CD4-positive, CD25-positive, alpha-beta regulatory T cell (primary cell): ENCODE data around the gene HNRNPA3. TPM values are rescaled to one million over a fixed set of nuclear protein-coding genes. Genes with fewer than 3 reads are reported as not detected.
"Not testable (repeated sequence)": the region's sequence is repeated elsewhere in the genome, so short reads cannot be mapped to it uniquely, and the experiment has no call there.

ENCODE experiments used
- ATAC-seq, 2 donors: fragments of 150-1000 bp; cut with Tn5 transposase; one replicate each; pipeline ENCODE4 v1.10.0; 2021; ENCODE audit warnings: low read depth in 2 of 2, moderate number of reproducible peaks in 2 of 2, moderate library complexity in 1 of 2
- DNase-seq, 3 donors: peaks; one replicate each; pipeline versions ENCODE4 v3.0.0 to v3.0.0-alpha.2; 2012 to 2022; ENCODE audit warnings: mixed read lengths in 1 of 3
- H3K27ac ChIP-seq: one replicate; pipeline ENCODE4 v1.7.0; 2013; ENCODE audit warnings: mild to moderate bottlenecking, low read length; ENCODE audit not compliant: insufficient read depth, poor library complexity, severe bottlenecking
- H3K27me3 ChIP-seq: one replicate; pipeline ENCODE4 v1.7.0; 2013; ENCODE audit warnings: low read length; ENCODE audit not compliant: control insufficient read depth, insufficient read depth
- H3K36me3 ChIP-seq: one replicate; pipeline ENCODE4 v1.7.0; 2013; ENCODE audit warnings: mild to moderate bottlenecking, low read length, moderate library complexity; ENCODE audit not compliant: control insufficient read depth, insufficient read depth
- H3K4me1 ChIP-seq: 2 replicates; pipeline ENCODE4 v1.7.0; 2013; ENCODE audit warnings: mild to moderate bottlenecking, low read length; ENCODE audit not compliant: insufficient read depth, control insufficient read depth, poor library complexity, severe bottlenecking
- H3K4me3 ChIP-seq: one replicate; pipeline ENCODE4 v1.7.0; 2013; ENCODE audit warnings: low read depth, mild to moderate bottlenecking, low read length, moderate library complexity
- H3K9me3 ChIP-seq, 2 experiments: 1 replicate in 1 of 2; 2 replicates in 1 of 2; pipeline ENCODE4 v1.7.0; 2013; ENCODE audit warnings: low read length in 2 of 2, mild to moderate bottlenecking in 1 of 2, moderate library complexity in 1 of 2; ENCODE audit not compliant: control insufficient read depth in 2 of 2
- H3K27ac Mint-ChIP-seq, 3 donors: one replicate each; pipeline ENCODE4 v1.8.0; 2020 to 2022; ENCODE audit warnings: mild to moderate bottlenecking in 3 of 3, mixed read lengths in 3 of 3, moderate library complexity in 2 of 3
- H3K27me3 Mint-ChIP-seq: one replicate; pipeline ENCODE4 v1.8.0; 2022; ENCODE audit warnings: mild to moderate bottlenecking, mixed read lengths
- H3K36me3 Mint-ChIP-seq: one replicate; pipeline ENCODE4 v1.8.0; 2020; ENCODE audit warnings: mixed read lengths
- H3K4me1 Mint-ChIP-seq, 4 donors: one replicate each; pipeline ENCODE4 v1.8.0; 2020 to 2022; ENCODE audit warnings: mixed read lengths in 4 of 4, mild to moderate bottlenecking in 1 of 4
- H3K4me3 Mint-ChIP-seq, 4 donors: one replicate each; pipeline ENCODE4 v1.8.0; 2020 to 2022; ENCODE audit warnings: mild to moderate bottlenecking in 4 of 4, mixed read lengths in 4 of 4, moderate library complexity in 3 of 4
- H3K9me3 Mint-ChIP-seq, 7 donors: one replicate each; pipeline ENCODE4 v1.8.0; 2020 to 2022; ENCODE audit warnings: mixed read lengths in 7 of 7, mild to moderate bottlenecking in 3 of 7, moderate library complexity in 2 of 7
- polyA plus RNA-seq, 4 donors: library from polyadenylated mRNA; unstranded; fragments of 300-500 nt; fragmentation: Illumina TruSeq; gene quantifications; one replicate each; pipeline ENCODE4 v1.2.3, GENCODE V29; 2021
- total RNA-seq: library from RNA; stranded (reverse); gene quantifications from one replicate; pipeline ENCODE4 v1.2.3, GENCODE V29; 2022

Gene HNRNPA3
- total and polyA plus RNA-seq, 5 donors from 2014 or later, result 38.8 to 231 (median 58.1) TPM

GRCh38 chr2:177192788-177193187 lies 19.8 kb upstream of the HNRNPA3 start:
- H3K27me3 Mint-ChIP-seq, result no peaks in the 10 kb centered on the region
- Histone ChIP-seq H3K36me3 (no peaks in the 10 kb centered on the region), H3K27ac (peak overlapping the region; percentile 29), H3K9me3 (no peaks in the 10 kb centered on the region), H3K27me3 (no peaks in the 10 kb centered on the region), H3K4me1 (peaks cover 5% of the 10 kb centered on the region), H3K4me3 (peak overlapping the region; percentile 43)
- H3K4me1 Mint-ChIP-seq, result peaks cover 0 to 5% (median 3%) of the 10 kb centered on the region in 4 donors
- peak overlapping the region in 2 of 3 donors; percentile 23 to 43 for H3K27ac Mint-ChIP-seq
- no peaks in the 10 kb centered on the region for H3K36me3 Mint-ChIP-seq
- no peak for DNase-seq
- no peak for ATAC-seq
- H3K4me3 Mint-ChIP-seq, result no peak overlapping the region
- no peaks in the 10 kb centered on the region for H3K9me3 Mint-ChIP-seq

GRCh38 chr2:177193240-177193639 lies 19.4 kb upstream of the HNRNPA3 start:
- Histone ChIP-seq H3K4me3 (peak overlapping the region; percentile 43), H3K4me1 (peaks cover 5% of the 10 kb centered on the region), H3K36me3 (no peaks in the 10 kb centered on the region), H3K9me3 (no peaks in the 10 kb centered on the region), H3K27me3 (no peaks in the 10 kb centered on the region), H3K27ac (peak overlapping the region; percentile 29)
- peak overlapping the region in 1 of 4 donors; percentile 44 for H3K4me3 Mint-ChIP-seq
- peaks cover 0 to 5% (median 3%) of the 10 kb centered on the region in 4 donors for H3K4me1 Mint-ChIP-seq
- H3K27me3 Mint-ChIP-seq, result no peaks in the 10 kb centered on the region
- no peaks in the 10 kb centered on the region for H3K9me3 Mint-ChIP-seq
- DNase-seq (peak in 1 of 3 donors; percentile 52), ATAC-seq (no peak)
- peak overlapping the region in 1 of 3 donors; percentile 23 for H3K27ac Mint-ChIP-seq
- H3K36me3 Mint-ChIP-seq, result no peaks in the 10 kb centered on the region

- Histone ChIP-seq H3K27ac (no peak overlapping the region), H3K9me3 (no peaks in the 10 kb centered on the region), H3K4me1 (peaks cover 5% of the 10 kb centered on the region), H3K36me3 (no peaks in the 10 kb centered on the region), H3K4me3 (no peak overlapping the region), H3K27me3 (no peaks in the 10 kb centered on the region)
- peak in 1 of 3 donors; percentile 19 for DNase-seq
- no peaks in the 10 kb centered on the region for H3K9me3 Mint-ChIP-seq
- no peaks in the 10 kb centered on the region for H3K36me3 Mint-ChIP-seq
- no peak for ATAC-seq
- peaks cover 0 to 5% (median 3%) of the 10 kb centered on the region in 4 donors for H3K4me1 Mint-ChIP-seq
- no peak overlapping the region for H3K27ac Mint-ChIP-seq
- no peak overlapping the region for H3K4me3 Mint-ChIP-seq
- no peaks in the 10 kb centered on the region for H3K27me3 Mint-ChIP-seq
These were observed 17.4 kb upstream of the HNRNPA3 start for GRCh38 chr2:177195194-177195593.

- H3K4me1 Mint-ChIP-seq, ATAC-seq, H3K4me1 ChIP-seq, H3K9me3 ChIP-seq, H3K4me3 Mint-ChIP-seq, H3K27ac ChIP-seq, H3K27me3 Mint-ChIP-seq, H3K27ac Mint-ChIP-seq, H3K4me3 ChIP-seq, H3K9me3 Mint-ChIP-seq, DNase-seq, H3K36me3 Mint-ChIP-seq, H3K27me3 ChIP-seq, H3K36me3 ChIP-seq: not testable (repeated sequence)
These were observed 12.2 kb upstream of the HNRNPA3 start for GRCh38 chr2:177200419-177200818.

- DNase-seq (no peak), ATAC-seq (no peak)
- H3K4me3 Mint-ChIP-seq, result no peak overlapping the region
- no peaks in the 10 kb centered on the region for H3K36me3 ChIP-seq
- H3K27ac ChIP-seq, result no peak overlapping the region
- no peaks in the 10 kb centered on the region for H3K4me1 ChIP-seq
- H3K36me3 Mint-ChIP-seq, result no peaks in the 10 kb centered on the region
- H3K9me3 Mint-ChIP-seq, result no peaks in the 10 kb centered on the region
- H3K27me3 ChIP-seq, result no peaks in the 10 kb centered on the region
- H3K27ac Mint-ChIP-seq, result no peak overlapping the region
- H3K4me1 Mint-ChIP-seq, result no peaks in the 10 kb centered on the region
- H3K27me3 Mint-ChIP-seq, result no peaks in the 10 kb centered on the region
- H3K4me3 ChIP-seq, result no peak overlapping the region
- no peaks in the 10 kb centered on the region for H3K9me3 ChIP-seq
These were observed 10.7 kb upstream of the HNRNPA3 start for GRCh38 chr2:177201919-177202346.

GRCh38 chr2:177204417-177204816 lies 8.2 kb upstream of the HNRNPA3 start:
- Histone ChIP-seq H3K27me3 (no peaks in the 10 kb centered on the region), H3K9me3 (no peaks in the 10 kb centered on the region), H3K4me3 (no peak overlapping the region), H3K27ac (no peak overlapping the region), H3K4me1 (no peaks in the 10 kb centered on the region), H3K36me3 (no peaks in the 10 kb centered on the region)
- Mint-ChIP-seq H3K4me1 (peaks cover 0 to 4% (median 1%) of the 10 kb centered on the region in 4 donors), H3K4me3 (no peak overlapping the region), H3K9me3 (no peaks in the 10 kb centered on the region), H3K27ac (no peak overlapping the region), H3K27me3 (no peaks in the 10 kb centered on the region), H3K36me3 (no peaks in the 10 kb centered on the region)
- DNase-seq, result no peak
- ATAC-seq, result no peak

- peaks cover 16% of the 10 kb centered on the region for H3K4me1 ChIP-seq
- H3K27me3 ChIP-seq, result no peaks in the 10 kb centered on the region
- Mint-ChIP-seq H3K27ac (no peak overlapping the region), H3K36me3 (no peaks in the 10 kb centered on the region), H3K4me1 (peaks cover 0 to 18% (median 14%) of the 10 kb centered on the region in 4 donors), H3K9me3 (no peaks in the 10 kb centered on the region), H3K4me3 (no peak overlapping the region), H3K27me3 (peaks cover 4% of the 10 kb centered on the region)
- no peaks in the 10 kb centered on the region for H3K9me3 ChIP-seq
- ATAC-seq, result no peak
- H3K4me3 ChIP-seq, result no peak overlapping the region
- no peaks in the 10 kb centered on the region for H3K36me3 ChIP-seq
- DNase-seq, result no peak
- H3K27ac ChIP-seq, result no peak overlapping the region
These were observed 5.5 kb upstream of the HNRNPA3 start for GRCh38 chr2:177207101-177207500.

- DNase-seq, result no peak
- Histone ChIP-seq H3K27me3 (no peaks in the 10 kb centered on the region), H3K4me3 (peak overlapping the region; percentile 94), H3K4me1 (peaks cover 45% of the 10 kb centered on the region), H3K9me3 (no peaks in the 10 kb centered on the region), H3K27ac (peak overlapping the region; percentile 100), H3K36me3 (peaks cover 10% of the 10 kb centered on the region)
- peaks cover 18% of the 10 kb centered on the region for H3K36me3 Mint-ChIP-seq
- peaks cover 7% of the 10 kb centered on the region for H3K27me3 Mint-ChIP-seq
- peak overlapping the region; percentile 99 to 100 (median 100) for H3K27ac Mint-ChIP-seq
- peaks cover 14 to 50% (median 35%) of the 10 kb centered on the region in 4 donors for H3K4me1 Mint-ChIP-seq
- H3K9me3 Mint-ChIP-seq, result no peaks in the 10 kb centered on the region
- no peak for ATAC-seq
- H3K4me3 Mint-ChIP-seq, result peak overlapping the region; percentile 88 to 97 (median 96)
These were observed 1.4 kb upstream of the HNRNPA3 start for GRCh38 chr2:177211169-177211568.
